ENCODE data around the gene PPP2R2C.

DNA sequence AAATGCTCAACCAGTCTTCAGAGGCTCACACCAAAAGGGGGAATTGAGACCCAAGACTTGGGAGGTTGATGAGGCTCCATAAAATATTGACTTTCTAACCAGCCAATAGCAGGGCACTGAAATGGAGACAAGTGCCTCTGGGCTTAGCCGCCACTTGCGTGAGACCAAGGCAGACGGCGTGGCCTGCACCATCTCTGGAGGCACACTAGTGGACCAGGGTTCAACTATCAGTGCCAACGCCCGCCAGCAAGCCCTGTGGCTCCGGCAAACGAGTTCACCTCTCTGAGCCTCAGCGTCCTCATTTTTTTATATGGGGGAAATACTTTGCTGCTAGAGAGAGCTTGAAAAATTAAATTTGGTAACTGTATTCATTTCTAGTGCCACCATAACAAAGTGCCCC, 50.3 kb downstream of the PPP2R2C start:
- TF ChIP-seq, protein P1, sequence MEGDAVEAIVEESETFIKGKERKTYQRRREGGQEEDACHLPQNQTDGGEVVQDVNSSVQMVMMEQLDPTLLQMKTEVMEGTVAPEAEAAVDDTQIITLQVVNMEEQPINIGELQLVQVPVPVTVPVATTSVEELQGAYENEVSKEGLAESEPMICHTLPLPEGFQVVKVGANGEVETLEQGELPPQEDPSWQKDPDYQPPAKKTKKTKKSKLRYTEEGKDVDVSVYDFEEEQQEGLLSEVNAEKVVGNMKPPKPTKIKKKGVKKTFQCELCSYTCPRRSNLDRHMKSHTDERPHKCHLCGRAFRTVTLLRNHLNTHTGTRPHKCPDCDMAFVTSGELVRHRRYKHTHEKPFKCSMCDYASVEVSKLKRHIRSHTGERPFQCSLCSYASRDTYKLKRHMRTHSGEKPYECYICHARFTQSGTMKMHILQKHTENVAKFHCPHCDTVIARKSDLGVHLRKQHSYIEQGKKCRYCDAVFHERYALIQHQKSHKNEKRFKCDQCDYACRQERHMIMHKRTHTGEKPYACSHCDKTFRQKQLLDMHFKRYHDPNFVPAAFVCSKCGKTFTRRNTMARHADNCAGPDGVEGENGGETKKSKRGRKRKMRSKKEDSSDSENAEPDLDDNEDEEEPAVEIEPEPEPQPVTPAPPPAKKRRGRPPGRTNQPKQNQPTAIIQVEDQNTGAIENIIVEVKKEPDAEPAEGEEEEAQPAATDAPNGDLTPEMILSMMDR (IDR thresholded peaks at IDR 0.05 in 8 of 11, conservative IDR thresholded peaks at IDR 0.05 in 3 of 11), result no peak
- no peak for TF ChIP-seq POLR2A (IDR thresholded peaks at IDR 0.05)
